ENCODE data around the gene GSTA2.

GRCh38 chr6:52735071-52735470, 28.2 kb downstream of the GSTA2 start:
- TF ChIP-seq CTCF (IDR thresholded peaks at IDR 0.05; ENCODE audit: poor library complexity, severe bottlenecking) (no peak), EZH2 (IDR thresholded peaks at IDR 0.05; ENCODE audit: borderline replicate concordance, insufficient read depth, low read length, poor library complexity, severe bottlenecking) (no peak)

Data from neural cell (in vitro differentiated cells).